Testis (tissue), 3 donors: ENCODE results near the gene ETS1. TPM values are rescaled to one million over a fixed set of nuclear protein-coding genes. Genes with fewer than 3 reads are reported as not detected.

Experiments
- DNase-seq: peaks from one replicate; pipeline ENCODE4 v3.0.0-alpha.2; 2019
- H3K27ac ChIP-seq, 2 donors: fragments of 200-600 bp; sonication (generic); one replicate each; pipeline ENCODE4 v1.5.1; 2019
- H3K27me3 ChIP-seq: fragments of 200-600 bp; sonication (generic); one replicate; pipeline ENCODE4 v1.5.1; 2019
- H3K36me3 ChIP-seq: fragments of 200-600 bp; sonication (generic); one replicate; pipeline ENCODE4 v1.5.1; 2017; ENCODE audit warnings: low read depth; ENCODE audit errors: missing control alignments
- H3K4me1 ChIP-seq: fragments of 200-600 bp; sonication (generic); one replicate; pipeline ENCODE4 v1.5.1; 2019
- H3K4me3 ChIP-seq, 2 donors: fragments of 200-600 bp; sonication (generic); one replicate each; pipeline ENCODE4 v1.5.1; 2017 to 2019
- H3K9me3 ChIP-seq: fragments of 200-600 bp; sonication (generic); one replicate; pipeline ENCODE4 v1.5.1; 2017
- POLR2A ChIP-seq: fragments of 450-650 bp; IDR thresholded peaks from one replicate; pipeline ENCODE4 v1.6.1; 2017; ENCODE audit warnings: antibody characterized with exemption, mild to moderate bottlenecking, moderate library complexity
- WGBS, 2 donors: methylation state at CpG; one replicate each; pipeline ENCODE4 v1.1.5; 2018; 5-methylcytosine and 5-hydroxymethylcytosine counted together
- intact Hi-C: fragments of 100-400 bp; cut with DNase I; formaldehyde crosslinking; loops from one replicate; pipeline ENCODE4 v1.15.1; 2023; ENCODE audit warnings: low total_unique reads
- polyA plus RNA-seq: library from polyadenylated mRNA; stranded (reverse); fragments of 350-450 nt; fragmentation: Illumina TruSeq; extraction: RNeasy Lipid Tissue Mini Kit (QIAGEN cat#74804); gene quantifications from one replicate; pipeline ENCODE4 v1.2.3, GENCODE V29; 2014; ENCODE audit warnings: low read depth, low replicate concordance; ENCODE audit not compliant: insufficient read depth
- total RNA-seq, 2 donors: library from RNA; depleted of rRNA; stranded (reverse); fragments of >200 nt; gene quantifications; one replicate each; pipeline ENCODE4 v1.2.3, GENCODE V29; 2016
- TF ChIP-seq, protein P1 (sequence below), 3 experiments: fragments of 450-650 bp in 2 of 3; fragments of 200-600 bp in 1 of 3; sonication (generic) in 1 of 3; IDR thresholded peaks; one replicate each; pipeline ENCODE4 v1.5.1; 2016 to 2019; ENCODE audit warnings: antibody characterized with exemption in 3 of 3, mild to moderate bottlenecking in 2 of 3, moderate library complexity in 1 of 3

The ETS1 gene
- total and polyA plus RNA-seq, 3 donors from 2014 or later = 15.1 to 21.1 (median 15.3) TPM

DNA sequence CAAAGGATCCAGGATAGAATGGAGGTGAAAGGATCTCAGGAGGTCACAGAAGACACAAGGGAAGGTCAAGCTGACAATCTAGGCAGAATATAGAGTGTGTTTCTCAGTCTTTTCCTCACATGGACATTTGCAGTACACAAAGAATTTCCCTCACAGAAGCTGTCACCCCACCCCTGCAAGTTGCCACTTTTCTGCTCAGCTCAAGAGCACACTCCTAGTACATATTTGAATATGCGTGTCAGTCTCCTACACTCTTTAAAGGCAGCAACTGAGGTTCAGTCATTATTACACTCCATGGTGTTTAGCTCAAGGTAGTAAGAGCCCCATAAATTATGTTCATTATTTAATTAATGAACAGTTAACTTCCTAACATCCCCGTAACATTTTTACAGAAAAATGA lies 59.1 kb downstream of the ETS1 start:
- TF ChIP-seq POLR2A = no peak
- TF ChIP-seq, protein P1, sequence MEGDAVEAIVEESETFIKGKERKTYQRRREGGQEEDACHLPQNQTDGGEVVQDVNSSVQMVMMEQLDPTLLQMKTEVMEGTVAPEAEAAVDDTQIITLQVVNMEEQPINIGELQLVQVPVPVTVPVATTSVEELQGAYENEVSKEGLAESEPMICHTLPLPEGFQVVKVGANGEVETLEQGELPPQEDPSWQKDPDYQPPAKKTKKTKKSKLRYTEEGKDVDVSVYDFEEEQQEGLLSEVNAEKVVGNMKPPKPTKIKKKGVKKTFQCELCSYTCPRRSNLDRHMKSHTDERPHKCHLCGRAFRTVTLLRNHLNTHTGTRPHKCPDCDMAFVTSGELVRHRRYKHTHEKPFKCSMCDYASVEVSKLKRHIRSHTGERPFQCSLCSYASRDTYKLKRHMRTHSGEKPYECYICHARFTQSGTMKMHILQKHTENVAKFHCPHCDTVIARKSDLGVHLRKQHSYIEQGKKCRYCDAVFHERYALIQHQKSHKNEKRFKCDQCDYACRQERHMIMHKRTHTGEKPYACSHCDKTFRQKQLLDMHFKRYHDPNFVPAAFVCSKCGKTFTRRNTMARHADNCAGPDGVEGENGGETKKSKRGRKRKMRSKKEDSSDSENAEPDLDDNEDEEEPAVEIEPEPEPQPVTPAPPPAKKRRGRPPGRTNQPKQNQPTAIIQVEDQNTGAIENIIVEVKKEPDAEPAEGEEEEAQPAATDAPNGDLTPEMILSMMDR (IDR thresholded peaks at IDR 0.05) = no peak
- Histone ChIP-seq H3K27me3 (no peaks in the 10 kb centered on the region), H3K27ac (no peak overlapping the region), H3K36me3 (no peaks in the 10 kb centered on the region), H3K4me1 (peaks cover 3% of the 10 kb centered on the region), H3K4me3 (no peak overlapping the region), H3K9me3 (no peaks in the 10 kb centered on the region)
- DNase-seq = no peak
- intact Hi-C loops = no loop called here
- WGBS, 2 donors = 89 to 99% methylated on average over 2 of the region's 2 CpGs

DNA sequence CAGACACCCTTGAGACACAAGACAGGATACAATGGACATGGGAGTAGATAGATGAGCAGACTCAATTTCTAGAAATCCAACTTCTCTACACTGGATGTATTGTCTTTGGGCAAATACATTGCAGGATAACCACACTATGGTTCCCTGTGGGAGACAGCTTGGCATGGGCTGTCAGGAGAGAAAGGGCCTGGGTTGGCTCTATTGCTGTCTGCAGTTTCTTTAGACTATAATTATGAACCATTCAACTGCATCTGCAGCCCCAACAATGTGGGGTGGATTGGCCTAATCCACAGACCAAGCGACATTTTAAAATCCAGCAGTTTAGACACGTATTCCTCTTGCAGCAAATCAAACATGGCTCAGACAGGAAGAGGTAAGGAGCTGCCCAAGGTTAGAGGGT lies 60.3 kb downstream of the ETS1 start:
- Histone ChIP-seq H3K36me3 (no peaks in the 10 kb centered on the region), H3K4me1 (peaks cover 7% of the 10 kb centered on the region), H3K27ac (no peak overlapping the region), H3K9me3 (no peaks in the 10 kb centered on the region), H3K4me3 (no peak overlapping the region), H3K27me3 (no peaks in the 10 kb centered on the region)
- TF ChIP-seq POLR2A = no peak
- TF ChIP-seq, protein P1 (IDR thresholded peaks at IDR 0.05) = no peak
- intact Hi-C loops = no loop called here
- DNase-seq = no peak
- WGBS, 2 donors = 88 to 100% methylated on average over 2 of the region's 2 CpGs

DNA sequence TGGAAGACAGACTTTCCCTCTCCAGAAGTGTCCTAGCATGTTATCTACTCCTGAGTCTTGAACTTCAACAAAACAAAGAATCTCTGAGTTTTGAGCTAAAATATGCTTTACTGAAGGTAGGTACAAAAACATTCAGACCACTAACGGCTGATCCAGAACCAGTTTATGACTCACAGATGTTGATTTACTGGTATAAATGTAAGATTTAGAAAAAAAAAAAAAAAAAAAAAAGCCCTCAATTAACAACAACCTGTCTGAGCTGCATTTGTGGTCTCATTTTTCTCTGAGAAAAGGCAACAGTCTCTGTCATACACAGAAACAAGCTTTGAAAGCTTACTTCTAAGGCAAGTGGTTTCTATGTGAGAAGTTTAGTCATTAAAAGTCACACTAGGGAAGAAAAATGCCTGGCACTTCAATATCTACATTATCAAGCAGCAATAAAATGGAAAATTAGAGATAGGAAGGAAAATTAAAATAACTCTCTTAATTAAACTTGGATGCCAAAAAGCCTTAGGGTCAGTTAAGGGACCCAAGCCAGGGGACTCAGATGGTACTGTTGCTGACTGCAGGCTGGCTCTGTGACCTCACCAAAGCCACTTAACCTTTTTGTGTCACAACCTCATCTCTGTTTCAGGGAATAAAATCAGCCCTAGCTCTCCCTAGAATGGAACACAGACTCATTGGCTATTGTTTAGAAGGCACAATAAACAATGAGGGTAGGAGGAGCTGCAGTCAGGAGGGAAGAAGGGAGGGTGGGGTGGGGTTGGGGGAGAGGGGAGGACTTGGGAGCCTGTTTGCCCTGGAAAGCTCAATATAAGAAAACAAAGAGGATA lies 61.7 kb downstream of the ETS1 start:
- Histone ChIP-seq H3K9me3 (no peaks in the 10 kb centered on the region), H3K36me3 (no peaks in the 10 kb centered on the region), H3K27me3 (no peaks in the 10 kb centered on the region), H3K4me3 (no peak overlapping the region), H3K27ac (peak overlapping the region in 1 of 2 donors; percentile 16), H3K4me1 (peaks cover 7% of the 10 kb centered on the region)
- no peak for DNase-seq
- intact Hi-C loops = no loop called here
- WGBS, 2 donors = 62 to 78% methylated on average over 1 of the region's 1 CpG
- TF ChIP-seq, protein P1 (IDR thresholded peaks at IDR 0.05) = no peak
- TF ChIP-seq POLR2A = no peak

DNA sequence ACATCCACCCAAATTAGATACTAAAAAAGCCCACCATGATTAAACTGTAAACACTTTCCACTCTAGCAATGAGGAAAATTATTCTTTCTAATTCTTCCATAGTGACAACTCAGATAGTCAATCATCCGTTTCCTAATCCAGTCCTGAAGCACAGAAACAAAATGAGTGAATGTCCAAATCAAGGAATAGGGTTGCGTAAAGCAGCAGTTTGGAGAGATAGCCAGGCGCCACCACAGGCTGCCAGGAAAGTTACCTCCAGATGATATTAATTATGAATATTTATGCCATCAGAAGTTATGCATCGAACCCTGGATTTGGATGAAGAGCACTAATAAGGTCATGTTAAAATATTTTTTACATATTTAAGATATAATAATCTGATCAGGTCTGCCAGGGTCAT lies 63.2 kb downstream of the ETS1 start:
- Histone ChIP-seq H3K4me3 (no peak overlapping the region), H3K27me3 (no peaks in the 10 kb centered on the region), H3K4me1 (peaks cover 7% of the 10 kb centered on the region), H3K27ac (no peak overlapping the region), H3K36me3 (no peaks in the 10 kb centered on the region), H3K9me3 (no peaks in the 10 kb centered on the region)
- WGBS, 2 donors = 85 to 92% methylated on average over 4 of the region's 4 CpGs
- intact Hi-C loops = no loop called here
- TF ChIP-seq POLR2A = no peak
- TF ChIP-seq, protein P1 (IDR thresholded peaks at IDR 0.05) = no peak
- no peak for DNase-seq

DNA sequence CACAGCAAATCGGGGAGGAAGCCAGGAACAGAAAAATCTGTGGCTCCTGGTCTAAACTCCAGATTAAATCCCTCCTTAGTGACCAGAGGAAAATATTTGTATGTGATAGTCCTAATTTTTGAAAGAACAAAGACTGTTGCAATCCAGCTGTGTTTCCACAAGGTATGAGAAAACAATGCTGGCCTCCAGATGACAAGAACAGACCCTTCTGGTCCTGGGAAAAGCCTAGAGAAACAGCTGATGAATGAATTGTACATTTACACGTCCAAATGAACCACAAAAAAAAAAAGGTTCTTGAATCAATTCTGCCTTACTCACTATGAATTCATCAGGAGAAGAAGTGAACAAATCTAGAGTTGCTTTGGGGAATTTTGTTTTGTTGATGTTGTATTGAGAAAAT lies 63.7 kb downstream of the ETS1 start:
- no peaks in the 10 kb centered on the region for H3K36me3 ChIP-seq
- H3K27ac ChIP-seq = peak overlapping the region in 1 of 2 donors; percentile 94
- DNase-seq = no peak
- TF ChIP-seq, protein P1 (IDR thresholded peaks at IDR 0.05) = no peak
- no peak for TF ChIP-seq POLR2A
- no peaks in the 10 kb centered on the region for H3K9me3 ChIP-seq
- H3K27me3 ChIP-seq = no peaks in the 10 kb centered on the region
- peaks cover 7% of the 10 kb centered on the region for H3K4me1 ChIP-seq
- intact Hi-C loops = no loop called here
- H3K4me3 ChIP-seq = no peak overlapping the region
- WGBS, 2 donors = 18 to 27% methylated on average over 2 of the region's 2 CpGs
